Endothelial cell (in vitro differentiated cells): ENCODE results near the gene RASSF4. TPM values are rescaled to one million over a fixed set of nuclear protein-coding genes. Genes with fewer than 3 reads are reported as not detected.

ENCODE experiments used
- DNase-seq: peaks from one replicate; pipeline ENCODE4 v3.0.0; 2021; ENCODE audit warnings: low spot score
- H3K27ac Mint-ChIP-seq: one replicate; pipeline ENCODE4 v1.8.0; 2021; ENCODE audit warnings: mixed read lengths, inconsistent platforms; ENCODE audit not compliant: unreplicated experiment
- H3K27me3 Mint-ChIP-seq: one replicate; pipeline ENCODE4 v1.8.0; 2021; ENCODE audit warnings: mild to moderate bottlenecking, moderate library complexity, mixed read lengths, inconsistent platforms; ENCODE audit not compliant: unreplicated experiment
- H3K36me3 Mint-ChIP-seq: one replicate; pipeline ENCODE4 v1.8.0; 2021; ENCODE audit warnings: mild to moderate bottlenecking, low read depth, mixed read lengths, inconsistent platforms; ENCODE audit not compliant: unreplicated experiment
- H3K4me1 Mint-ChIP-seq: one replicate; pipeline ENCODE4 v1.8.0; 2021; ENCODE audit warnings: mild to moderate bottlenecking, mixed read lengths, inconsistent platforms; ENCODE audit not compliant: unreplicated experiment
- H3K4me3 Mint-ChIP-seq: one replicate; pipeline ENCODE4 v1.8.0; 2021; ENCODE audit warnings: mild to moderate bottlenecking, mixed read lengths, inconsistent platforms; ENCODE audit not compliant: unreplicated experiment
- H3K9me3 Mint-ChIP-seq: one replicate; pipeline ENCODE4 v1.8.0; 2021; ENCODE audit warnings: mixed read lengths, inconsistent platforms; ENCODE audit not compliant: unreplicated experiment
- CTCF ChIP-seq: fragments of 200-600 bp; sonication (generic); IDR thresholded peaks from one replicate; pipeline ENCODE4 v1.5.0; 2021; ENCODE audit warnings: antibody characterized with exemption; ENCODE audit not compliant: unreplicated experiment
- total RNA-seq: library from RNA; stranded (reverse); fragmentation: NEBNext Ultra II Directional; extraction: Animal tissue kit (Norgen Biotek cat#: 25700); gene quantifications from one replicate; pipeline ENCODE4 v1.2.1, GENCODE V29; 2021; ENCODE audit not compliant: unreplicated experiment

Gene RASSF4
- total RNA-seq, 1 donor from 2014 or later, result 9.6 TPM

- no peak for TF ChIP-seq CTCF
- H3K9me3 Mint-ChIP-seq, result no peaks in the 10 kb centered on the region
- H3K27ac Mint-ChIP-seq, result no peak overlapping the region
- H3K4me3 Mint-ChIP-seq, result no peak overlapping the region
- no peak for DNase-seq
- peaks cover 3% of the 10 kb centered on the region for H3K36me3 Mint-ChIP-seq
- H3K4me1 Mint-ChIP-seq, result peaks cover 49% of the 10 kb centered on the region
- H3K27me3 Mint-ChIP-seq, result peaks cover 19% of the 10 kb centered on the region
Observed at GRCh38 chr10:44988957-44989585, 29.5 kb downstream of the RASSF4 start.

- no peak for DNase-seq
- no peak for TF ChIP-seq CTCF
- Mint-ChIP-seq H3K27me3 (peaks cover 20% of the 10 kb centered on the region), H3K4me3 (no peak overlapping the region), H3K36me3 (peaks cover 3% of the 10 kb centered on the region), H3K9me3 (no peaks in the 10 kb centered on the region), H3K4me1 (peaks cover 44% of the 10 kb centered on the region), H3K27ac (no peak overlapping the region)
Observed at GRCh38 chr10:44989597-44990301, 30.1 kb downstream of the RASSF4 start.

GRCh38 chr10:44990302-44990655 lies 30.7 kb downstream of the RASSF4 start:
- Mint-ChIP-seq H3K4me1 (peaks cover 38% of the 10 kb centered on the region), H3K36me3 (peaks cover 3% of the 10 kb centered on the region), H3K4me3 (no peak overlapping the region), H3K27ac (no peak overlapping the region), H3K27me3 (peaks cover 19% of the 10 kb centered on the region), H3K9me3 (no peaks in the 10 kb centered on the region)
- peak; percentile 58 for DNase-seq
- TF ChIP-seq CTCF, result no peak

- TF ChIP-seq CTCF, result no peak
- Mint-ChIP-seq H3K27me3 (peaks cover 16% of the 10 kb centered on the region), H3K9me3 (no peaks in the 10 kb centered on the region), H3K27ac (no peak overlapping the region), H3K4me1 (peaks cover 34% of the 10 kb centered on the region), H3K36me3 (peaks cover 3% of the 10 kb centered on the region), H3K4me3 (no peak overlapping the region)
- DNase-seq, result no peak
Observed at GRCh38 chr10:44990965-44991364, 31.4 kb downstream of the RASSF4 start.

- peaks cover 34% of the 10 kb centered on the region for H3K4me1 Mint-ChIP-seq
- DNase-seq, result peak; percentile 3
Observed at GRCh38 chr10:44991571-44991970, 32.0 kb downstream of the RASSF4 start.

More at GRCh38 chr10:44991571-44991970, 32.0 kb downstream of the RASSF4 start:
- Mint-ChIP-seq H3K4me3 (peak overlapping the region; percentile 5), H3K27me3 (peaks cover 16% of the 10 kb centered on the region), H3K36me3 (peaks cover 3% of the 10 kb centered on the region), H3K27ac (no peak overlapping the region), H3K9me3 (no peaks in the 10 kb centered on the region)
- TF ChIP-seq CTCF, result no peak
